ENCODE results near the gene WT1. TPM values are rescaled to one million over a fixed set of nuclear protein-coding genes. Genes with fewer than 3 reads are reported as not detected.

Gene WT1
- total and polyA plus RNA-seq, 2 of the 13 experiments (the other 11 are each of a cell fraction or from before 2014, with no cell fraction given) = 0.15 to 0.31 TPM

- H3K4me3 ChIP-seq (replicated peaks in 1 of 3; ENCODE audit: insufficient read depth in 1 of 3, low read depth in 2 of 3, low read length in 3 of 3) = no peak overlapping the region
- CTCF ChIA-PET (ENCODE audit: low intra/inter-chr PET ratio, low total read pairs) = no interaction called here
- in situ Hi-C loops (cut with HindIII; ENCODE audit: extremely low pct_ligation_motif_present, low pct_unique_long_range_greater_than_20kb) = no loop called here
Observed at GRCh38 chr11:32479291-32479690, 44.0 kb upstream of the WT1 start.

GRCh38 chr11:32478277-32478731, 43.0 kb upstream of the WT1 start:
- in situ Hi-C loops (cut with HindIII; ENCODE audit: extremely low pct_ligation_motif_present, low pct_unique_long_range_greater_than_20kb) = no loop called here
- Histone ChIP-seq H3K4me2 (ENCODE audit: low read depth, low read length) (no peak overlapping the region), H3K9ac (ENCODE audit: insufficient read depth, low read depth, low read length) (no peak overlapping the region), H2AFZ (ENCODE audit: low read length) (no peak overlapping the region), H3K79me2 (ENCODE audit: insufficient read depth, low read length) (no peaks in the 10 kb centered on the region), H4K20me1 (ENCODE audit: insufficient read depth, low read length) (no peaks in the 10 kb centered on the region), H3K27me3 (ENCODE audit: control insufficient read depth in 1 of 2, insufficient read depth in 2 of 2, low read length in 2 of 2) (peaks cover 4 to 21% of the 10 kb centered on the region in 2 experiments; a peak in 3 of 5 replicates), H3K4me3 (replicated peaks in 1 of 3; ENCODE audit: insufficient read depth in 1 of 3, low read depth in 2 of 3, low read length in 3 of 3) (no peak overlapping the region), H3K4me1 (ENCODE audit: insufficient read depth, low read length) (no peaks in the 10 kb centered on the region), H3K9me3 (ENCODE audit: low read length) (no peaks in the 10 kb centered on the region), H3K36me3 (replicated peaks in 1 of 2; ENCODE audit: control insufficient read depth in 1 of 2, insufficient read depth in 2 of 2, low read length in 2 of 2) (no peaks in the 10 kb centered on the region), H3K27ac (ENCODE audit: extremely low read length, insufficient read depth, low read length) (no peak overlapping the region)
- POLR2A ChIA-PET = no interaction called here
- BruUV-seq (replicated peaks) = no TSS peak
- intact Hi-C loops (cut with micrococcal nuclease; ENCODE audit: unreplicated experiment) = no loop called here
- DNase-seq (ENCODE audit: low spot score) = no peak
- no peak for FAIRE-seq
- ATAC-seq = no peak
- WGBS (ENCODE audit: low lambda C conversion rate) = under 1% methylated on average over 7 of the region's 7 CpGs
- CTCF ChIA-PET (ENCODE audit: low intra/inter-chr PET ratio, low total read pairs) = no interaction called here
- no peak for TF ChIP-seq ATAD3A (CRISPR knock-in tag; IDR thresholded peaks at IDR 0.05)
- no peak for TF ChIP-seq ZNF362 (CRISPR knock-in tag; IDR thresholded peaks at IDR 0.05; ENCODE audit: borderline replicate concordance)
- TF ChIP-seq ZSCAN12 (CRISPR knock-in tag; IDR thresholded peaks at IDR 0.05) = no peak
- TF ChIP-seq SNRNP70 (IDR thresholded peaks at IDR 0.05; ENCODE audit: low read depth, low read length) = no peak
- TF ChIP-seq ZNF674 (CRISPR knock-in tag; IDR thresholded peaks at IDR 0.05; ENCODE audit: low read depth) = no peak
- no peak for TF ChIP-seq DMTF1 (CRISPR knock-in tag; IDR thresholded peaks at IDR 0.05)
- TF ChIP-seq ATF1 (CRISPR knock-in tag; IDR thresholded peaks at IDR 0.05) = no peak
- TF ChIP-seq SAP130 (CRISPR knock-in tag; IDR thresholded peaks at IDR 0.05; ENCODE audit: low read depth) = no peak
- TF ChIP-seq REL (CRISPR knock-in tag; conservative IDR thresholded peaks at IDR 0.05) = no peak
- no peak for TF ChIP-seq ZNF629 (CRISPR knock-in tag; conservative IDR thresholded peaks at IDR 0.05)
- TF ChIP-seq ZBTB26 (CRISPR knock-in tag; IDR thresholded peaks at IDR 0.05; ENCODE audit: borderline replicate concordance) = no peak
- TF ChIP-seq GATA4 (IDR thresholded peaks at IDR 0.05; ENCODE audit: borderline replicate concordance, low read depth) = no peak
- no peak for TF ChIP-seq TOPORS (CRISPR knock-in tag; IDR thresholded peaks at IDR 0.05)
- no peak for TF ChIP-seq SRSF4 (IDR thresholded peaks at IDR 0.05; ENCODE audit: low read depth, low read length, poor library complexity, severe bottlenecking)
- TF ChIP-seq SP5 (CRISPR knock-in tag; IDR thresholded peaks at IDR 0.05; ENCODE audit: borderline replicate concordance, low read depth) = no peak

More at GRCh38 chr11:32479291-32479690, 44.0 kb upstream of the WT1 start:
- H3K4me1 ChIP-seq (ENCODE audit: insufficient read depth, low read length) = no peaks in the 10 kb centered on the region
- BruUV-seq (replicated peaks) = no TSS peak
- no peak overlapping the region for H3K4me2 ChIP-seq (ENCODE audit: low read depth, low read length)
- no peak overlapping the region for H2AFZ ChIP-seq (ENCODE audit: low read length)
- H3K9ac ChIP-seq (ENCODE audit: insufficient read depth, low read depth, low read length) = no peak overlapping the region
- 4% methylated on average over 4 of the region's 4 CpGs for WGBS (ENCODE audit: low lambda C conversion rate)
- DNase-seq (ENCODE audit: low spot score) (no peak), FAIRE-seq (no peak), ATAC-seq (no peak)
- H3K27ac ChIP-seq (ENCODE audit: extremely low read length, insufficient read depth, low read length) = no peak overlapping the region
- H3K27me3 ChIP-seq (ENCODE audit: control insufficient read depth in 1 of 2, insufficient read depth in 2 of 2, low read length in 2 of 2) = peaks cover 4 to 19% of the 10 kb centered on the region in 2 experiments; a peak in 3 of 5 replicates
- no peaks in the 10 kb centered on the region for H4K20me1 ChIP-seq (ENCODE audit: insufficient read depth, low read length)
- POLR2A ChIA-PET = no interaction called here
- no peaks in the 10 kb centered on the region for H3K9me3 ChIP-seq (ENCODE audit: low read length)
- TF ChIP-seq BORCS8-MEF2B (CRISPR knock-in tag; IDR thresholded peaks at IDR 0.05) = no peak
- no peak for TF ChIP-seq ZIK1 (CRISPR knock-in tag; IDR thresholded peaks at IDR 0.05; ENCODE audit: borderline replicate concordance, low read depth)
- no peaks in the 10 kb centered on the region for H3K36me3 ChIP-seq (replicated peaks in 1 of 2; ENCODE audit: control insufficient read depth in 1 of 2, insufficient read depth in 2 of 2, low read length in 2 of 2)
- intact Hi-C loops (cut with micrococcal nuclease; ENCODE audit: unreplicated experiment) = no loop called here
- H3K79me2 ChIP-seq (ENCODE audit: insufficient read depth, low read length) = no peaks in the 10 kb centered on the region

Measured in HepG2 (cell line).